Measurements from ENCODE around the gene KIAA1210.

Gene KIAA1210

DNA sequence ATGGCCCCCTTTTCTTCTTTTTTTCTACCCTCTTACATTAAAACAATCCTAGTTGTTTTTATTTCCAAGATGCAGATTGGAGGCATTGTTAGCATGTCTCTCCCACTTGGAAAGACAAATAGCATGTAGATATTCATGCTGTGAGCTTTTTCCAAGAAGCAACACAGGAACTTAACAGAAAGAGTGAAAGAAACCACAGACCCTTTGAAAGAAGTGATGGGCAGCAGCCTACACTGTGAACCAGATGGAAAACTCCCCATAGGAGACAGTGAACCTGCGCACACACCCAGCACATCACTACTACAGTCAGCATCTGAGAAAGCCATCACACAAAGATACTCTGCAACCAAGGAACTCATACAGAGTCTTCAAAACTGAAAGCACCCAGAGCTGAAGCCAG, 37.0 kb downstream of the KIAA1210 start:
- H3K9me3 ChIP-seq (ENCODE audit: control insufficient read depth, low read length), result no peaks in the 10 kb centered on the region
- H3K27ac ChIP-seq, result no peak overlapping the region
- H2AFZ ChIP-seq, result no peak overlapping the region
- no peaks in the 10 kb centered on the region for H3K4me1 ChIP-seq
- no peak overlapping the region for H3K4me2 ChIP-seq (ENCODE audit: low read length)
- no peak overlapping the region for H3K9ac ChIP-seq
- no peaks in the 10 kb centered on the region for H3K36me3 ChIP-seq (ENCODE audit: control insufficient read depth, insufficient read depth, low read length)
- H3K79me2 ChIP-seq, result no peaks in the 10 kb centered on the region
- H3K4me3 ChIP-seq (ENCODE audit: low read depth, low read length), result no peak overlapping the region
- H3K27me3 ChIP-seq (ENCODE audit: control insufficient read depth, insufficient read depth, low read length), result no peaks in the 10 kb centered on the region
- TF ChIP-seq, protein P1, sequence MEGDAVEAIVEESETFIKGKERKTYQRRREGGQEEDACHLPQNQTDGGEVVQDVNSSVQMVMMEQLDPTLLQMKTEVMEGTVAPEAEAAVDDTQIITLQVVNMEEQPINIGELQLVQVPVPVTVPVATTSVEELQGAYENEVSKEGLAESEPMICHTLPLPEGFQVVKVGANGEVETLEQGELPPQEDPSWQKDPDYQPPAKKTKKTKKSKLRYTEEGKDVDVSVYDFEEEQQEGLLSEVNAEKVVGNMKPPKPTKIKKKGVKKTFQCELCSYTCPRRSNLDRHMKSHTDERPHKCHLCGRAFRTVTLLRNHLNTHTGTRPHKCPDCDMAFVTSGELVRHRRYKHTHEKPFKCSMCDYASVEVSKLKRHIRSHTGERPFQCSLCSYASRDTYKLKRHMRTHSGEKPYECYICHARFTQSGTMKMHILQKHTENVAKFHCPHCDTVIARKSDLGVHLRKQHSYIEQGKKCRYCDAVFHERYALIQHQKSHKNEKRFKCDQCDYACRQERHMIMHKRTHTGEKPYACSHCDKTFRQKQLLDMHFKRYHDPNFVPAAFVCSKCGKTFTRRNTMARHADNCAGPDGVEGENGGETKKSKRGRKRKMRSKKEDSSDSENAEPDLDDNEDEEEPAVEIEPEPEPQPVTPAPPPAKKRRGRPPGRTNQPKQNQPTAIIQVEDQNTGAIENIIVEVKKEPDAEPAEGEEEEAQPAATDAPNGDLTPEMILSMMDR (IDR thresholded peaks at IDR 0.05), result no peak

DNA sequence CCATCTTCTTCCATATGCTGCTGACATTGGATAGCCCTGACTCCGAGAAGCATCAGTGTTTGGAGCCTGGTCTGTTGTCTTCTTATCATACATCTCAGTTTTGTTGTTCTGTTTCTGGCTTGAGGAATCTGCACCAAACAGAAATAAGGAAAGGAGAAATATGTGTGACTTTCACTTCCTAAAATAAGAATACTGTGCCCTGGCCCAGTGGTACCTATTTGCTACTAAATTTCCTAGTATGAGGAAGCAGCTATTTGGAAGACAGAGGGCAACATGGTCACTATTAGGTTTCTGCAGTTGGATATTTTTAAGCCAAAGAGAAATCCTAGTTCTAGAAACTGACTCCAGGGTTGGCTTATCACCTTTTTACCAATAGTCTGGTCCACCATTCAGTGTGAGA, 38.0 kb downstream of the KIAA1210 start:
- Histone ChIP-seq H3K79me2 (no peaks in the 10 kb centered on the region), H3K9ac (no peak overlapping the region), H3K4me2 (ENCODE audit: low read length) (no peak overlapping the region), H3K4me1 (no peaks in the 10 kb centered on the region), H3K4me3 (ENCODE audit: low read depth, low read length) (no peak overlapping the region), H3K27ac (no peak overlapping the region), H2AFZ (no peak overlapping the region), H3K9me3 (ENCODE audit: control insufficient read depth, low read length) (no peaks in the 10 kb centered on the region), H3K36me3 (ENCODE audit: control insufficient read depth, insufficient read depth, low read length) (no peaks in the 10 kb centered on the region), H3K27me3 (ENCODE audit: control insufficient read depth, insufficient read depth, low read length) (no peaks in the 10 kb centered on the region)
- TF ChIP-seq, protein P1 (IDR thresholded peaks at IDR 0.05), result no peak

DNA sequence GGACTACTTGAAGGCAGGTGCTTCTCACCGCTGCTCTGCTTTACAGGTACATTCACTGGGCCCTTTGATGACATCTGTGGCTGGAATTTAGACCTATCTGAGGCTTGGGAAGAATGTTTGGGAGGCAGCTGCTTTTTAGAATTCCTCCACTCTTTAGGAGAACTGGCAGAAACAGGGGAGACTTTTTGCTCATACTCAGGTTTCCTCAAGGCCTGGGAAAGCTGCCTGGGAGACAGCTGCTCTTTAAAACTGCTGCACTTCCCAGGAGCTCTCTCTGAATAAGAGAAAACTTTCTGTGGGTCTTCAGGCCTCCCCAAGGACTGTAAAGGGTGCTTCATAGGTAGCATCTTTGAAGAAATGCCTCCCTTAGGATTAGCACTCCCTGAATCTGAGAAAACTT, 40.5 kb downstream of the KIAA1210 start:
- Histone ChIP-seq H3K9me3 (ENCODE audit: control insufficient read depth, low read length) (no peaks in the 10 kb centered on the region), H3K79me2 (no peaks in the 10 kb centered on the region), H3K36me3 (ENCODE audit: control insufficient read depth, insufficient read depth, low read length) (no peaks in the 10 kb centered on the region), H2AFZ (no peak overlapping the region), H3K27me3 (ENCODE audit: control insufficient read depth, insufficient read depth, low read length) (no peaks in the 10 kb centered on the region), H3K9ac (no peak overlapping the region), H3K4me2 (ENCODE audit: low read length) (no peak overlapping the region), H3K4me1 (no peaks in the 10 kb centered on the region), H3K4me3 (ENCODE audit: low read depth, low read length) (no peak overlapping the region), H3K27ac (no peak overlapping the region)
- TF ChIP-seq, protein P1 (IDR thresholded peaks at IDR 0.05), result no peak

DNA sequence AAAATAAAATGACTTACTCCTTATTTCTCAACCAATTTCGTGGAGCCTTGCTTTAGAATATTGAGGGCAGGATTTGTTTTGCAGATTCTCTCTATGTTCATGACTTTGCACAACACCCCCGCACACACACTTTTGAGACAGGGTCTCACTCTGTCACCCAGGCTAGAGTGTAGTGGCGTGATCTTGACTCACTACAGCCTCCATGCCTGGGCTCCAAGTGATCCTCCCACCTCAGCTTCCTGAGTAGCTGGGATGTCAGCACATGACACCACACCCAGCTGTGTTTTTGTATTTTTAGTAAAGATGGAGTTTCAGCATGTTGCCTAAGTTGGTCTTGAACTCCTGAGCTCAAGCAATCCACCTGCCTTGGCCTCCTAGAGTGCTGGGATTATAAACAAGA, 42.8 kb downstream of the KIAA1210 start:
- Histone ChIP-seq H3K79me2 (no peaks in the 10 kb centered on the region), H3K9me3 (ENCODE audit: control insufficient read depth, low read length) (no peaks in the 10 kb centered on the region), H3K27ac (no peak overlapping the region), H3K4me2 (ENCODE audit: low read length) (no peak overlapping the region), H3K9ac (no peak overlapping the region), H3K4me3 (ENCODE audit: low read depth, low read length) (no peak overlapping the region), H3K36me3 (ENCODE audit: control insufficient read depth, insufficient read depth, low read length) (no peaks in the 10 kb centered on the region), H2AFZ (no peak overlapping the region), H3K27me3 (ENCODE audit: control insufficient read depth, insufficient read depth, low read length) (no peaks in the 10 kb centered on the region), H3K4me1 (no peaks in the 10 kb centered on the region)
- TF ChIP-seq, protein P1 (IDR thresholded peaks at IDR 0.05), result no peak

DNA sequence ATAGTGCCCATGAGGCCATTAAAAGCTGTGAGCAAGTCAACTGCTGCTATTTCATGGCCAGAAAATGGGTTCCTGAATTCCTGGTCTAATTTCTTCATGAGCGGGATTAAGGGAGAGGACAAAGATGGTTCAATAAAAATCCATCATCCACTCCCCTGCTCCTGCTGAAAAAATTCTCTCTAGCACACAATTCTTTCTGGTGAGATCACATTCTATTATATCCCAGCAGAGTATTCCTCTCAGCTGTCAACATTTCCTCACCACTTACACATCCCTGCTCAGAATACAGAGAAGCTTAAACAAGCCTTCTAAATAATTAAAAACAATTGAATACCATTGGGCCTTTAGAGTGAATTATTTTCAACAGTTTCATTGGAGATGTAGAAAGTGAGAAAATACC, 45.3 kb downstream of the KIAA1210 start:
- H3K4me3 ChIP-seq (ENCODE audit: low read depth, low read length), result no peak overlapping the region
- no peaks in the 10 kb centered on the region for H3K36me3 ChIP-seq (ENCODE audit: control insufficient read depth, insufficient read depth, low read length)
- H2AFZ ChIP-seq, result no peak overlapping the region
- no peaks in the 10 kb centered on the region for H3K27me3 ChIP-seq (ENCODE audit: control insufficient read depth, insufficient read depth, low read length)
- TF ChIP-seq, protein P1 (IDR thresholded peaks at IDR 0.05), result no peak
- H3K4me1 ChIP-seq, result no peaks in the 10 kb centered on the region
- H3K9ac ChIP-seq, result no peak overlapping the region
- H3K27ac ChIP-seq, result no peak overlapping the region
- H3K4me2 ChIP-seq (ENCODE audit: low read length), result no peak overlapping the region
- no peaks in the 10 kb centered on the region for H3K9me3 ChIP-seq (ENCODE audit: control insufficient read depth, low read length)
- no peaks in the 10 kb centered on the region for H3K79me2 ChIP-seq
